ENCODE results near the gene BMP8A. TPM values are rescaled to one million over a fixed set of nuclear protein-coding genes. Genes with fewer than 3 reads are reported as not detected.

The BMP8A gene
- total RNA-seq, 4 donors from 2014 or later, result 0.40 to 4.0 (median 1.2) TPM

GRCh38 chr1:39533442-39533841, 42.0 kb downstream of the BMP8A start:
- no peak for ATAC-seq
- 100% methylated on average over 1 of the region's 1 CpG for WGBS, 2 donors (ENCODE audit: low coverage in 1 of 2)
- no peak for TF ChIP-seq POLR2A (IDR thresholded peaks at IDR 0.05)
- no peak for TF ChIP-seq POLR2AphosphoS5 (IDR thresholded peaks at IDR 0.05)
- no peak for TF ChIP-seq CTCF (IDR thresholded peaks at IDR 0.05)
- no peak for TF ChIP-seq EP300 (IDR thresholded peaks at IDR 0.05)
- H3K27me3 ChIP-seq, result no peaks in the 10 kb centered on the region
- H3K9me3 ChIP-seq, result no peaks in the 10 kb centered on the region
- H3K27ac ChIP-seq, result no peak overlapping the region
- no peaks in the 10 kb centered on the region for H3K4me1 ChIP-seq
- H3K36me3 ChIP-seq, result peaks cover 0 to 87% of the 10 kb centered on the region in 2 donors
- no peak overlapping the region for H3K4me3 ChIP-seq

- no peak overlapping the region for H3K27ac ChIP-seq
- TF ChIP-seq POLR2AphosphoS5 (IDR thresholded peaks at IDR 0.05) (no peak), EP300 (IDR thresholded peaks at IDR 0.05) (no peak), POLR2A (IDR thresholded peaks at IDR 0.05) (no peak), CTCF (IDR thresholded peaks at IDR 0.05) (no peak)
- H3K36me3 ChIP-seq, result peaks cover 0 to 66% of the 10 kb centered on the region in 2 donors
- no peak for ATAC-seq
- H3K9me3 ChIP-seq, result no peaks in the 10 kb centered on the region
- H3K4me1 ChIP-seq, result peaks cover 0 to 9% (median 0%) of the 10 kb centered on the region in 3 donors
- no peak overlapping the region for H3K4me3 ChIP-seq
- H3K27me3 ChIP-seq, result no peaks in the 10 kb centered on the region
- 82% methylated on average over 9 of the region's 9 CpGs for WGBS, 2 donors (ENCODE audit: low coverage in 1 of 2)
Observed at GRCh38 chr1:39538531-39539251, 47.3 kb downstream of the BMP8A start.

- Histone ChIP-seq H3K4me3 (no peak overlapping the region), H3K4me1 (peaks cover 0 to 9% (median 0%) of the 10 kb centered on the region in 3 donors), H3K36me3 (peaks cover 0 to 71% of the 10 kb centered on the region in 2 donors), H3K9me3 (no peaks in the 10 kb centered on the region), H3K27ac (no peak overlapping the region), H3K27me3 (no peaks in the 10 kb centered on the region)
- peak; percentile 85 for ATAC-seq
- TF ChIP-seq EP300 (IDR thresholded peaks at IDR 0.05) (no peak), POLR2A (IDR thresholded peaks at IDR 0.05) (no peak), POLR2AphosphoS5 (IDR thresholded peaks at IDR 0.05) (no peak), CTCF (IDR thresholded peaks at IDR 0.05) (peak; percentile 84 to 90 (median 87))
- WGBS, 2 donors (ENCODE audit: low coverage in 1 of 2), result 3 to 6% methylated on average over 5 of the region's 5 CpGs
Observed at GRCh38 chr1:39539252-39539790, 47.9 kb downstream of the BMP8A start.

GRCh38 chr1:39540504-39541031, 49.1 kb downstream of the BMP8A start:
- TF ChIP-seq EP300 (IDR thresholded peaks at IDR 0.05) (no peak), CTCF (IDR thresholded peaks at IDR 0.05) (no peak), POLR2AphosphoS5 (IDR thresholded peaks at IDR 0.05) (no peak), POLR2A (IDR thresholded peaks at IDR 0.05) (no peak)
- no peaks in the 10 kb centered on the region for H3K9me3 ChIP-seq
- H3K27ac ChIP-seq, result peak overlapping the region in 3 of 4 donors; percentile 48 to 73 (median 53)
- no peaks in the 10 kb centered on the region for H3K27me3 ChIP-seq
- peak; percentile 85 for ATAC-seq
- H3K4me3 ChIP-seq, result no peak overlapping the region
- H3K4me1 ChIP-seq, result peaks cover 0 to 9% (median 0%) of the 10 kb centered on the region in 3 donors
- peaks cover 0 to 65% of the 10 kb centered on the region in 2 donors for H3K36me3 ChIP-seq
- WGBS, 2 donors (ENCODE audit: low coverage in 1 of 2), result 57 to 84% methylated on average over 12 to 13 of the region's 13 CpGs

All from gastroesophageal sphincter (tissue), 4 donors.